Measurements from ENCODE around the gene ZNF526. TPM values are rescaled to one million over a fixed set of nuclear protein-coding genes. Genes with fewer than 3 reads are reported as not detected.
A peak's percentile ranks its signal among the peaks of the same experiment; 100 is the strongest.

Gene ZNF526
- total RNA-seq, 4 donors from 2014 or later, result 4.3 to 6.3 (median 6.3) TPM

DNA sequence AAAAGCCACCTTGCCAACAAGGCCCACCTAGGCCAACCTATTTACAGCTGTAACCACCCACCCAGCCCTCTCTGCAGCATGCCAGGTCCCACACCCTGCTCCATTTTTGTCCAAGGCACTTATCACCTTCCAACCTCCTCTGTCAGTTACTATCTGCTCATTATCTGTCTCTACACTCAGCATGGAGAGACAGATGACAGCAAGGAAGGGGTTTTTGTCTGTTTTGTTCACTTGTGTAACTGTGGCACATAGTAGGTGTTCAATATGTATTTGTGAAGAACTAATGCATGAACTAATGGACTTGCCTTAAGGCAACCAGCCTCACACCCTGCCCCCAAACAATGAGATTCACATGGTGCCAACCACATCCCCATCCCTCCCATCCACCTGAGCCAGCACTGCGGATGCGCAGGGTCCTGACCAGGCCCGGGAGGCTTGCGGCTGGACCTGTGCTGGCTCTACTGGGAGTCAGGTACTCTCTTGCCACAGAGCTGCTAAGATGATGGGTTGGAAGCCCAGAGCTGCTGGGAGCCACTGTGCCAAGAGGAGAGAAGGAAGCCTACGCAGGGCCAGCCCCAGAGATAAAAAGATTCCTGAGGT is 19.9 kb upstream of the ZNF526 start:
- Histone ChIP-seq H3K9me3 (no peaks in the 10 kb centered on the region), H3K27ac (peak overlapping the region in 3 of 4 donors; percentile 54 to 78 (median 57)), H3K36me3 (peaks cover 0 to 90% (median 11%) of the 10 kb centered on the region in 3 donors), H3K27me3 (no peaks in the 10 kb centered on the region), H3K4me1 (peaks cover 0 to 24% (median 5%) of the 10 kb centered on the region in 4 donors), H3K4me3 (no peak overlapping the region)
- TF ChIP-seq POLR2A (IDR thresholded peaks at IDR 0.05), result no peak
- no peak for TF ChIP-seq EP300 (IDR thresholded peaks at IDR 0.05)
- TF ChIP-seq, protein P1, sequence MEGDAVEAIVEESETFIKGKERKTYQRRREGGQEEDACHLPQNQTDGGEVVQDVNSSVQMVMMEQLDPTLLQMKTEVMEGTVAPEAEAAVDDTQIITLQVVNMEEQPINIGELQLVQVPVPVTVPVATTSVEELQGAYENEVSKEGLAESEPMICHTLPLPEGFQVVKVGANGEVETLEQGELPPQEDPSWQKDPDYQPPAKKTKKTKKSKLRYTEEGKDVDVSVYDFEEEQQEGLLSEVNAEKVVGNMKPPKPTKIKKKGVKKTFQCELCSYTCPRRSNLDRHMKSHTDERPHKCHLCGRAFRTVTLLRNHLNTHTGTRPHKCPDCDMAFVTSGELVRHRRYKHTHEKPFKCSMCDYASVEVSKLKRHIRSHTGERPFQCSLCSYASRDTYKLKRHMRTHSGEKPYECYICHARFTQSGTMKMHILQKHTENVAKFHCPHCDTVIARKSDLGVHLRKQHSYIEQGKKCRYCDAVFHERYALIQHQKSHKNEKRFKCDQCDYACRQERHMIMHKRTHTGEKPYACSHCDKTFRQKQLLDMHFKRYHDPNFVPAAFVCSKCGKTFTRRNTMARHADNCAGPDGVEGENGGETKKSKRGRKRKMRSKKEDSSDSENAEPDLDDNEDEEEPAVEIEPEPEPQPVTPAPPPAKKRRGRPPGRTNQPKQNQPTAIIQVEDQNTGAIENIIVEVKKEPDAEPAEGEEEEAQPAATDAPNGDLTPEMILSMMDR (IDR thresholded peaks at IDR 0.05), result no peak
- no peak for DNase-seq (ENCODE audit: low spot score in 2 of 2)
- WGBS, 2 donors, result 93 to 98% methylated on average over 4 to 5 of the region's 5 CpGs

GRCh38 chr19:42201489-42202289 is 18.4 kb upstream of the ZNF526 start:
- Histone ChIP-seq H3K27ac (peak overlapping the region in 3 of 4 donors; percentile 31 to 68 (median 57)), H3K4me1 (peaks cover 0 to 24% (median 5%) of the 10 kb centered on the region in 4 donors), H3K36me3 (peaks cover 0 to 100% (median 17%) of the 10 kb centered on the region in 3 donors), H3K4me3 (no peak overlapping the region), H3K27me3 (no peaks in the 10 kb centered on the region), H3K9me3 (no peaks in the 10 kb centered on the region)
- no peak for DNase-seq (ENCODE audit: low spot score in 2 of 2)
- WGBS, 2 donors, result 53 to 67% methylated on average over 6 of the region's 6 CpGs
- TF ChIP-seq EP300 (IDR thresholded peaks at IDR 0.05) (peak in 1 of 2 donors; percentile 41), POLR2A (IDR thresholded peaks at IDR 0.05) (no peak)

- Histone ChIP-seq H3K9me3 (no peaks in the 10 kb centered on the region), H3K4me1 (peaks cover 0 to 21% (median 5%) of the 10 kb centered on the region in 4 donors), H3K27me3 (no peaks in the 10 kb centered on the region), H3K4me3 (no peak overlapping the region), H3K27ac (peak overlapping the region in 3 of 4 donors; percentile 32 to 68 (median 57)), H3K36me3 (peaks cover 0 to 100% (median 19%) of the 10 kb centered on the region in 3 donors)
- 58 to 78% methylated on average over 5 of the region's 5 CpGs for WGBS, 2 donors
- TF ChIP-seq POLR2A (IDR thresholded peaks at IDR 0.05) (no peak), EP300 (IDR thresholded peaks at IDR 0.05) (no peak)
- TF ChIP-seq, protein P1 (IDR thresholded peaks at IDR 0.05), result no peak
- no peak for DNase-seq (ENCODE audit: low spot score in 2 of 2)
Observed at GRCh38 chr19:42202290-42202880, 17.7 kb upstream of the ZNF526 start.

DNA sequence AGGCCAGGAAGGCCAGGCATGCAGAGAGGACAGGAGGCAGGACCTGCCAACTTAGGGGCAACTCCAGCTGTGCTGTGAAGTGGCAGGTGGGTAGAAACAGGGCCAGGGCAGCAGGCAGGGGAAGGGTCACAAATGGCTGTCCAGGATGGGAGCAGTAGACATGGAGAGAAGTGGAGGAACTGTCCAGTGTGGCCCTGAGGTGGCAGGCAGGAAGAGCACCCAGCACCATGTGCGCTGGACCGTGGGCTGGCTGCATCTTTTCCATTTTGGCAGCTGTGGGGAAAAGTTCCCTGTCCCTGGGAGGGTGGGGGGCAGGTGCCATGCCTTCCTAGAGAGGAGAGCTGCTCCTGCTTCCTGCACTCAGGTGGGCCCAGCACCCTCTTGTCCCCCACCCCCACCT is 16.4 kb upstream of the ZNF526 start:
- no peak overlapping the region for H3K27ac ChIP-seq
- WGBS, 2 donors, result 75 to 82% methylated on average over 2 of the region's 2 CpGs
- TF ChIP-seq POLR2A (IDR thresholded peaks at IDR 0.05) (no peak), EP300 (IDR thresholded peaks at IDR 0.05) (no peak)
- TF ChIP-seq, protein P1 (IDR thresholded peaks at IDR 0.05), result no peak
- no peaks in the 10 kb centered on the region for H3K27me3 ChIP-seq
- DNase-seq (ENCODE audit: low spot score in 2 of 2), result no peak
- H3K4me1 ChIP-seq, result peaks cover 0 to 18% (median 5%) of the 10 kb centered on the region in 4 donors
- peaks cover 0 to 100% (median 21%) of the 10 kb centered on the region in 3 donors for H3K36me3 ChIP-seq
- H3K4me3 ChIP-seq, result no peak overlapping the region
- no peaks in the 10 kb centered on the region for H3K9me3 ChIP-seq

DNA sequence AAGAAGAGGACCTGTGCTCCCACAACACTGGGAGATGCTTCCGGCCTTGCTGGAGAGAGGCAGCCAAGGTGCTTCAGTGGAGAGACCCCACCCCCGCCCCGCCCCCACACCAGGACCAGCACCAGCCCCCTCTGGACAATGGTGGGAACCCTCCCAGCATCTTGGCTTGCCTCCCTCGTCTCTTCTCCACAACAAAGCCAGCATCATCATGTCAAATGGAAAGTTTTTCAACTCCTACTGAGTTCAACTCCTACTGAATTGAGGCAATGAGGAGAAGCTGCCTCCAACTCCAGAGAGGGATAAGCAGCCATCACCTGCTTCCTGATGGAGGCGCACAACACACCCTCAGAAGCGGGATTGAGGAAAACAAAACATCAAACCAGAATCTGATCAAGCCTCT is 15.4 kb upstream of the ZNF526 start:
- 79 to 82% methylated on average over 6 of the region's 6 CpGs for WGBS, 2 donors
- DNase-seq (ENCODE audit: low spot score in 2 of 2), result no peak
- Histone ChIP-seq H3K36me3 (peaks cover 0 to 100% (median 19%) of the 10 kb centered on the region in 3 donors), H3K4me1 (peaks cover 0 to 15% (median 5%) of the 10 kb centered on the region in 4 donors), H3K4me3 (no peak overlapping the region), H3K9me3 (no peaks in the 10 kb centered on the region), H3K27ac (no peak overlapping the region), H3K27me3 (no peaks in the 10 kb centered on the region)
- TF ChIP-seq POLR2A (IDR thresholded peaks at IDR 0.05) (no peak), EP300 (IDR thresholded peaks at IDR 0.05) (no peak)
- TF ChIP-seq, protein P1 (IDR thresholded peaks at IDR 0.05), result no peak
